HG02678 (cell line): ENCODE results near the gene RCAN2.
"Not testable (repeated sequence)": the region's sequence is repeated elsewhere in the genome, so short reads cannot be mapped to it uniquely, and the experiment has no call there.

Source experiments
- ATAC-seq: cut with Tn5 transposase; IDR thresholded peaks from one replicate; pipeline ENCODE4 v1.9.1; 2021; ENCODE audit warnings: mild to moderate bottlenecking, moderate library complexity; ENCODE audit not compliant: unreplicated experiment

RCAN2 gene

GRCh38 chr6:46440641-46441040, 50.6 kb downstream of the RCAN2 start:
- no peak for ATAC-seq

GRCh38 chr6:46440141-46440540, 51.1 kb downstream of the RCAN2 start:
- ATAC-seq, result no peak

DNA sequence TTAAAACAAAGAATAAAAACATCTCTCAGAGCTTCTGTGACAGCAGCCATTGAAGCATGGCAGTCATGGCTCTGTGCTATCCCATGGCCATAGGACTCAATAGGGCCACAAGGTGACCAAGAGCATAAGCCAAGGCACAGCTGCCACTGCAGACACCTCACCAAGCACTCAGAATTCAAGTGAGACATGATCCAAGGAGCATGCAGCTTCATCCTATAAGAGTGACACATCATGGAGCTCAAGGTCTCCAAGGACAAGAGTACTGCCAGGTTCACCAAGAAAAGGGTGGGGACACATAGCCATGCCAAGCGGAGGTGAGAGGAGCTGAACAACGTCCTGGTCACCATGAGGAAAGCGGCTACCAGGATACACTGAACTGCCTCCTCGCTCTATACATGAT, 53.0 kb downstream of the RCAN2 start:
- ATAC-seq, result no peak

- ATAC-seq, result no peak
Measured at GRCh38 chr6:46437671-46438221, 53.5 kb downstream of the RCAN2 start.

GRCh38 chr6:46422619-46423018, 68.6 kb downstream of the RCAN2 start:
- ATAC-seq, result no peak

DNA sequence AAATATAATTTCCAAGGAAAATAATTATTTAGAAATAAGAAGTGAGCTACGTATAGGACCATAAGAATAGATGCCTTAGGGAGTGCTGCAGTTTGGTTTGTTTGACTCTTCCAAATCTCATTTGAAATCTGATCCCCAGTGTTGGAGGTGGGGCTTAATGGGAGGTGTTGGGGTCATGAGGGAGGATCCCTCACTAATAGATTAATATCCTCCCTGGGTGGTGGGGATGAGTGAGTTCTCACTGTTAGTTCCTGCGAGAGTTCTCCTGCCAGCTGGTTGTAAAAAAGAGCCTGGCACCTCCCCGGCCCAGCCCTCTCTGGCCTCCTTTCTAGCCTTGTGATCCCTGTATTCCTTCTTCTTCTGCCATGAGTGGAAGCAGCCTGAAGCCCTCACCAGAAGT, 69.3 kb downstream of the RCAN2 start:
- ATAC-seq, result no peak

DNA sequence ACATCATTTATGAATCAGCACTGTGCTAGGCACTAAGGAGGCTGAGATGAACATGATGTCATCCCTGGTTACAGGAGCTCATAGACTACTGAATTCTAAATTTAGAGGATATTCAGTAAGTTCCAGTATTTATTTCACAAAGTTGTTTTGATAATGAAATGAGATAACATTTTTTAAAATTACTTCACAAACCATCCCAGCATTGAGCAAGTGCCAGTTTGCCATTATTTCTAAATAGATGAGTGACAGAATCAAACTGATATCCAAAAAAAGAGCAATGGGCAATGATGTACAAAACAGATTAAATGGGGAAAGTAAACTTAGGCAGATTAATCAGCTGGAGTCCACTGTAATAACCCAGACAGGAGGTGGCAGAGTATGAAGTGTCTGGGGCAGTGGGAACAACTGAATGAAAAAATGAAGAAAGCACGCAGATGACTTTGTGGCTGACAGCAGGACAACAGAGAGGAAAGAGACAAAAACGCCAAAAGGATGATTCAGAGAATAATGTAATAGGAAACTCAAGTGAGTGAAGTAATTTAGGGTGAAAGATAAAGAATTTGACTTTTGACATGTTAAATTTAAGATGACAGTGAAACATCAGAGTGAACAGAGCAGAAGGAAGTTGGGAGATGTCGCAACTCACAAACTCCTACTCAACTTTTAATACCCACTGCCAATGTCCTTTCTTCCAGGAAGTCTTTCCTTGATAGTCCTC, 70.2 kb downstream of the RCAN2 start:
- no peak for ATAC-seq

DNA sequence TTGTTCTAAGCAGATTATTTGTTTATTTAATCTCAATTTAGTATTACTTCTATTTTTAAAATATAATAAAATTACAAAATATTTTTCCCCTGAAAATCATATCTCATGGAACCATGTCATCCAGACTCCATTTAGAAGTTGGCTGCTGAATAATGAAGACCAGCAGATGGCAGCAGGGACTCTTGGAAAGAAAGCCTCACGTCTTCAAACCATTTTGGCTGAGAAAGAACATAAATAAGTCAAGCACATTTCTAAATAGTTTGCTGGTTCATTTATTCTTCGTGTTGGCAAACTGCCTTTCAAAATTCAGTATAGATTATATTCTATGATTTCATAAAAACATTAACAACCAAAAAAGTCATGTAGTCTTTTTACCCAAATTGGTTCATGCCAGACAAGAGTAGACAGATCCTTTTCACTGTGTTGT, 71.7 kb downstream of the RCAN2 start:
- no peak for ATAC-seq

- no peak for ATAC-seq
Measured at GRCh38 chr6:46414398-46414797, 76.9 kb downstream of the RCAN2 start.

GRCh38 chr6:46412662-46413061, 78.6 kb downstream of the RCAN2 start:
- ATAC-seq, result no peak

DNA sequence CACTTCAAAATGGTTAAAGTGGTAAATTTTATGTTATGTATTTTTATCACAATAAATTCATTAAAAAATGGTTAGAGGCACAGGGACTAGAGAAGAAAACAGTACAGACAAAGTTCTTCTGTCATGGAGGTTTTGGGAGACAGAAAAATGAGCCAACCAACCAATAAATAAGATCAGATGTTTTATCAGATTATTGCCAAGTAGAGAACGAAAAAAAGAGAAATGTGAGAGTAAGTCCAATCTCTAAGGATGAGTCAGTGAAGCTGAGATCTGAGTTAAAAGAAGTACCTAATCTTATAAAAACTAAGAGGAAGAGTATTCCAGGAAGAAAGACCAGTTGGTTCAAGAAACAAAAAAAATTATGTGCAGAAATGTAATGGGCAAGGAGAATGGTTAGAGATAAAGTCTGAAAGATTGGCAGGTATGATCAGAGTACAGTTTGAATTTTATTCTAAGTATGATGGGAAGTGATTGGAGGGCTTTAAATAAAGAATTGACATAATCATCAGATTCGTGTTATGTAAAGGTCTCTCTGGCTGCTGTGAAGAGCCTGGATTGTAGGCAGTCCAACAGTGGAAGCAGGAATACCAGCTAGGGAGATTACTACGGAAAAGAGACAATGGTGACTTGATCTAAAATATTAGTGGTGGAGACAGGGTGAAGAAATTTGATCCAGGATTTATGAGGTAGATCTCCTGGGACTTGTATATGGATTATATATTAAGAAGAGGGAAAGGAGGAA, 79.6 kb downstream of the RCAN2 start:
- ATAC-seq, result no peak

DNA sequence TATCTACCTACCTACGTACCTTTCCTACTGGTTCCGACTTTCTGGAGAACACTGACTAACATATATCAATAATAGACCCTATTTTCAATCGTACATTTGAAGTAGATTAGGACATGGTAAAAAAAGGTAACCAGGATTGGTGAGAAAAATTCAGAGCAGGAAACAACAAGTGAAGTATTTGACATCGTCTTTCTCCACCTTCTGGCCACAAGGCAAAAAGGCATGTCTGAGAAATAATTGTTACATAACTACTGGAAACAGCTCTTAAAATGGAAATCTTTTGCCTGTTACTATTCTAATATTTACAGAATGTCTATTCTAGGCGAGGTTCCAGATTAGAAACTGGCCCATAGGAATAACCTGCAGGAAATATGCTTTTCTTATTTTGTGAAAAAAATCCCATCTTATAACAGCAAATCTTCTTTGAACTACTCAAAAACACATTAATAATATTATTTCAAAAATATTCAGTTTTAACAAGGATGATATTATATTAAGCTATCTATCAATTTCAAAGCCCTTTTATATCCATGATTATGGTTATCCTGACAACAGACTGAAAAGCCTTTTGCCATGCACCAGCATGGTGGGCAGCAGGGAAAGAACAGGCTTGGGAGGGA, 80.8 kb downstream of the RCAN2 start:
- ATAC-seq, result no peak

- no peak for ATAC-seq
Measured at GRCh38 chr6:46407776-46408530, 83.3 kb downstream of the RCAN2 start.

- ATAC-seq, result no peak
Measured at GRCh38 chr6:46407246-46407645, 84.0 kb downstream of the RCAN2 start.

DNA sequence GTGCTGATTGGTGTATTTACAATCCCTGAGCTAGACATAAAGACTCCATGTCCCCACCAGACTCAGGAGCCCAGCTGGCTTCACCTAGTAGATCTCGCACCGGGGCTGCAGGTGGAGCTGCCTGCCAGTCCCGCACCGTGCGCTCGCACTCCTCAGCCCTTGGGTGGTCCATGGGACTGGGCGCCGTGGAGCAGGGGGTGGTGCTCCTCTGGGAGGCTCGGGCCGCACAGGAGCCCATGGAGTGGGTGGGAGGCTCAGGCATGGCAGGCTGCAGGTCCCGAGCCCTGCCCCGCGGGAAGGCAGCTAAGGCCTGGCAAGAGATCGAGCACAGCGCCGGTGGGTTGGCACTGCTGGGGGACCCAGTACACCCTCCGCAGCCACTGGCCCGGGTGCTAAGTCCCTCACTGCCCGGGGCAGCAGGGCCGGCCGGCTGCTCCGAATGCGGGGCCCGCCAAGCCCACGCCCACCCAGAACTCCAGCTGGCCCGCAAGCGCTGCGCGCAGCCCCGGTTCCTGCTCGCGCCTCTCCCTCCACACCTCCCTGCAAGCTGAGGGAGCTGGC, 85.5 kb downstream of the RCAN2 start:
- not testable (repeated sequence) for ATAC-seq

- ATAC-seq, result no peak
Measured at GRCh38 chr6:46400898-46401297, 90.4 kb downstream of the RCAN2 start.

GRCh38 chr6:46395530-46395929, 95.7 kb downstream of the RCAN2 start:
- ATAC-seq, result no peak

- ATAC-seq, result no peak
Measured at GRCh38 chr6:46393940-46394337, 97.3 kb downstream of the RCAN2 start.

GRCh38 chr6:46393161-46393939, 97.9 kb downstream of the RCAN2 start:
- ATAC-seq, result no peak

DNA sequence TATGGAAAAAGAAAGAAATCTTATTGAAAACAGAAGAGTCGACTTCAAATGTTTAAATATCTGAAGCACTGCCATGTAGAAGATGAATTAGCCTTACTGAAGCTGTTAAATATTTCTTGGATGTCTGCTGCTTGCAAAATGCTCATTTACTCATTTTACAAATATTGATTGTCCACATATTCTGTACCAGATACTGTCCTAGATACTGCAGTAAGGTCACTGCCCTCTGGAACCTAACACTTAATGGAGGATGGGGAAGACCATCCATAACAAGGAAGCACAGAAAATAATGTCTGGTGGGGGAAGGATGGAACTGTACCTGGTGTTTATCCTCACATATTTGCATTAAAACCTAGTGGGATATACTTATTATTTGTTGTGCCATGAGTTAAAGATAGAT, 99.0 kb downstream of the RCAN2 start:
- no peak for ATAC-seq
